ENCODE results near the gene ADAT2. TPM values are rescaled to one million over a fixed set of nuclear protein-coding genes. Genes with fewer than 3 reads are reported as not detected.

Gene ADAT2
- total and polyA plus RNA-seq, 2 experiments from 2014 or later = 3.1 to 3.4 TPM

GRCh38 chr6:143376861-143377260 lies 73.6 kb downstream of the ADAT2 start:
- Histone ChIP-seq H3K4me1 (ENCODE audit: insufficient read depth) (no peaks in the 10 kb centered on the region), H3K4me3 (no peak overlapping the region), H4K20me1 (ENCODE audit: insufficient read depth, poor library complexity, severe bottlenecking) (no peaks in the 10 kb centered on the region), H3K27me3 (no peaks in the 10 kb centered on the region), H3K79me2 (no peaks in the 10 kb centered on the region), H3K4me2 (no peak overlapping the region), H2AFZ (no peak overlapping the region), H3K27ac (no peak overlapping the region), H3K36me3 (replicated peaks; ENCODE audit: insufficient read depth, low read depth) (no peaks in the 10 kb centered on the region), H3K9me2 (replicated peaks; ENCODE audit: insufficient read depth) (no peaks in the 10 kb centered on the region), H3K9me3 (ENCODE audit: low read depth) (no peaks in the 10 kb centered on the region)
- TF ChIP-seq CTCF (IDR thresholded peaks at IDR 0.05; ENCODE audit: poor library complexity) (no peak), EZH2 (IDR thresholded peaks at IDR 0.05; ENCODE audit: borderline replicate concordance) (no peak), EZH2phosphoT487 (IDR thresholded peaks at IDR 0.05; ENCODE audit: low read depth, severe bottlenecking, unreplicated experiment) (no peak)
- no peak for DNase-seq (ENCODE audit: low spot score)

GRCh38 chr6:143376375-143376774 lies 74.1 kb downstream of the ADAT2 start:
- no peaks in the 10 kb centered on the region for H4K20me1 ChIP-seq (ENCODE audit: insufficient read depth, poor library complexity, severe bottlenecking)
- TF ChIP-seq CTCF (IDR thresholded peaks at IDR 0.05; ENCODE audit: poor library complexity) (no peak), EZH2 (IDR thresholded peaks at IDR 0.05; ENCODE audit: borderline replicate concordance) (no peak), EZH2phosphoT487 (IDR thresholded peaks at IDR 0.05; ENCODE audit: low read depth, severe bottlenecking, unreplicated experiment) (no peak)
- H3K4me2 ChIP-seq = no peak overlapping the region
- no peaks in the 10 kb centered on the region for H3K4me1 ChIP-seq (ENCODE audit: insufficient read depth)
- H3K36me3 ChIP-seq (replicated peaks; ENCODE audit: insufficient read depth, low read depth) = no peaks in the 10 kb centered on the region
- H3K79me2 ChIP-seq = no peaks in the 10 kb centered on the region
- no peak overlapping the region for H2AFZ ChIP-seq
- DNase-seq (ENCODE audit: low spot score) = no peak
- no peaks in the 10 kb centered on the region for H3K9me2 ChIP-seq (replicated peaks; ENCODE audit: insufficient read depth)
- H3K9me3 ChIP-seq (ENCODE audit: low read depth) = no peaks in the 10 kb centered on the region
- WGBS (ENCODE audit: low lambda C conversion rate, missing lambda C conversion rate) = 100% methylated on average over 3 of the region's 3 CpGs
- no peak overlapping the region for H3K27ac ChIP-seq
- no peaks in the 10 kb centered on the region for H3K27me3 ChIP-seq
- no peak overlapping the region for H3K4me3 ChIP-seq

GRCh38 chr6:143375022-143375585 lies 75.4 kb downstream of the ADAT2 start:
- no peak overlapping the region for H2AFZ ChIP-seq
- DNase-seq (ENCODE audit: low spot score) = no peak
- WGBS (ENCODE audit: low lambda C conversion rate, missing lambda C conversion rate) = 92% methylated on average over 5 of the region's 5 CpGs
- H3K27me3 ChIP-seq = no peaks in the 10 kb centered on the region
- H3K4me3 ChIP-seq = no peak overlapping the region
- no peaks in the 10 kb centered on the region for H3K9me2 ChIP-seq (replicated peaks; ENCODE audit: insufficient read depth)
- no peak overlapping the region for H3K27ac ChIP-seq
- no peaks in the 10 kb centered on the region for H3K79me2 ChIP-seq
- no peaks in the 10 kb centered on the region for H3K4me1 ChIP-seq (ENCODE audit: insufficient read depth)
- no peak overlapping the region for H3K4me2 ChIP-seq
- no peaks in the 10 kb centered on the region for H3K36me3 ChIP-seq (replicated peaks; ENCODE audit: insufficient read depth, low read depth)
- TF ChIP-seq CTCF (IDR thresholded peaks at IDR 0.05; ENCODE audit: poor library complexity) = no peak
- TF ChIP-seq EZH2phosphoT487 (IDR thresholded peaks at IDR 0.05; ENCODE audit: low read depth, severe bottlenecking, unreplicated experiment) = no peak
- H4K20me1 ChIP-seq (ENCODE audit: insufficient read depth, poor library complexity, severe bottlenecking) = no peaks in the 10 kb centered on the region
- no peaks in the 10 kb centered on the region for H3K9me3 ChIP-seq (ENCODE audit: low read depth)

- 66% methylated on average over 2 of the region's 2 CpGs for WGBS (ENCODE audit: low lambda C conversion rate, missing lambda C conversion rate)
Observed at GRCh38 chr6:143374014-143374413, 76.5 kb downstream of the ADAT2 start.

More at GRCh38 chr6:143374014-143374413, 76.5 kb downstream of the ADAT2 start:
- Histone ChIP-seq H3K27me3 (no peaks in the 10 kb centered on the region), H3K4me3 (no peak overlapping the region), H2AFZ (no peak overlapping the region), H4K20me1 (ENCODE audit: insufficient read depth, poor library complexity, severe bottlenecking) (no peaks in the 10 kb centered on the region), H3K4me1 (ENCODE audit: insufficient read depth) (no peaks in the 10 kb centered on the region), H3K27ac (no peak overlapping the region), H3K36me3 (replicated peaks; ENCODE audit: insufficient read depth, low read depth) (no peaks in the 10 kb centered on the region), H3K79me2 (no peaks in the 10 kb centered on the region), H3K9me3 (ENCODE audit: low read depth) (no peaks in the 10 kb centered on the region), H3K4me2 (no peak overlapping the region), H3K9me2 (replicated peaks; ENCODE audit: insufficient read depth) (no peaks in the 10 kb centered on the region)
- DNase-seq (ENCODE audit: low spot score) = no peak
- TF ChIP-seq EZH2 (IDR thresholded peaks at IDR 0.05; ENCODE audit: borderline replicate concordance) (no peak), EZH2phosphoT487 (IDR thresholded peaks at IDR 0.05; ENCODE audit: low read depth, severe bottlenecking, unreplicated experiment) (no peak), CTCF (IDR thresholded peaks at IDR 0.05; ENCODE audit: poor library complexity) (no peak)
